C4-2B (cell line): ENCODE measurements around the gene AFAP1.

Experiments used
- ZFX ChIP-seq: fragments of 450-650 bp; IDR thresholded peaks from 2 replicates; pipeline ENCODE4 v1.6.1; 2017
- TF ChIP-seq, protein P1 (sequence below): fragments of 450-650 bp; conservative IDR thresholded peaks from 2 replicates; pipeline ENCODE4 v1.5.1; 2017; ENCODE audit warnings: mild to moderate bottlenecking

DNA sequence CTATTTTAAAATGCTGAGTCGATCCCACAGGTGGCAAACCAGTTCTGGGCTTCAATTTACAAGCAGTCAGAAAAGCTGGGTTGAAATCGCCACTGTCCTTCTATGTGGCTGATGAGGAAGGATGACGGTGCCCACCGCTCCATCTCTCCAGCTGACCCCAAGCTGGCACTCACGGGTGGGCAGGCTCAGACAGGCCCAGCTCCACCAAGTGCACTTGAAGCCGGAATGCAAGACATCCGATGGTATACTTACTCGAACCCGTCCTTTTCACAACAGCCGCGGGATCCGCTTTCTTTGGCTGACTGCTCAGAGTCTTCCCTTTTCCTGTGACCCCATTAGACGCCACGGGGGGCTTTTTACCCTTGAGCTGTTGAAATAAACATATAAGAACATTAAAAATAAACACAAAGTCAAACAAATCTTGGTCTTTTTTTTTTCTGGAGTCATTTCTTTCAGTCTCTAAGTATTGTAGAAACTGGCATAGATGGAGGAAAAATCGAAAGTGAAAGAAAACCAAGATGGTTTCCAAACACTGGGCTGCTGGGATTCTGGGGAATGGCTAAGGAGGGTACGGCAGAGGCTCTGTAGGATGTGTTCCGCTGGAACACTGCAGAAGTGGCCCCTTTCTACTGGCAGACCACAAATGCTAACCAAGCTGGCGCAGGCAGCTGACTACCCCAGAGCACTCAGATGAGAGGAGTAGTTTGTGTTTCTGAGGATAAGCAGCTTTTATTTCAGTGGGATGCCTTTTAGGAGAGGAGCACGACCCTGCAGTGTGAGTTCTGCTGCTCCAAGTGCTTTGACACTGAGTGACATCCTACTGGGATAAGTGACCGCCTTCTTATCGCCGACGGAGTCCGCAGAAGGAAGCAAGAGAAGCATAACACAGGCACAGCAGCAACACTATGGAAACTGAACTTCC is 160.9 kb downstream of the AFAP1 start:
- TF ChIP-seq, protein P1, sequence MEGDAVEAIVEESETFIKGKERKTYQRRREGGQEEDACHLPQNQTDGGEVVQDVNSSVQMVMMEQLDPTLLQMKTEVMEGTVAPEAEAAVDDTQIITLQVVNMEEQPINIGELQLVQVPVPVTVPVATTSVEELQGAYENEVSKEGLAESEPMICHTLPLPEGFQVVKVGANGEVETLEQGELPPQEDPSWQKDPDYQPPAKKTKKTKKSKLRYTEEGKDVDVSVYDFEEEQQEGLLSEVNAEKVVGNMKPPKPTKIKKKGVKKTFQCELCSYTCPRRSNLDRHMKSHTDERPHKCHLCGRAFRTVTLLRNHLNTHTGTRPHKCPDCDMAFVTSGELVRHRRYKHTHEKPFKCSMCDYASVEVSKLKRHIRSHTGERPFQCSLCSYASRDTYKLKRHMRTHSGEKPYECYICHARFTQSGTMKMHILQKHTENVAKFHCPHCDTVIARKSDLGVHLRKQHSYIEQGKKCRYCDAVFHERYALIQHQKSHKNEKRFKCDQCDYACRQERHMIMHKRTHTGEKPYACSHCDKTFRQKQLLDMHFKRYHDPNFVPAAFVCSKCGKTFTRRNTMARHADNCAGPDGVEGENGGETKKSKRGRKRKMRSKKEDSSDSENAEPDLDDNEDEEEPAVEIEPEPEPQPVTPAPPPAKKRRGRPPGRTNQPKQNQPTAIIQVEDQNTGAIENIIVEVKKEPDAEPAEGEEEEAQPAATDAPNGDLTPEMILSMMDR = no peak
- no peak for TF ChIP-seq ZFX
